ENCODE data around the gene NRXN2.

The NRXN2 gene

DNA sequence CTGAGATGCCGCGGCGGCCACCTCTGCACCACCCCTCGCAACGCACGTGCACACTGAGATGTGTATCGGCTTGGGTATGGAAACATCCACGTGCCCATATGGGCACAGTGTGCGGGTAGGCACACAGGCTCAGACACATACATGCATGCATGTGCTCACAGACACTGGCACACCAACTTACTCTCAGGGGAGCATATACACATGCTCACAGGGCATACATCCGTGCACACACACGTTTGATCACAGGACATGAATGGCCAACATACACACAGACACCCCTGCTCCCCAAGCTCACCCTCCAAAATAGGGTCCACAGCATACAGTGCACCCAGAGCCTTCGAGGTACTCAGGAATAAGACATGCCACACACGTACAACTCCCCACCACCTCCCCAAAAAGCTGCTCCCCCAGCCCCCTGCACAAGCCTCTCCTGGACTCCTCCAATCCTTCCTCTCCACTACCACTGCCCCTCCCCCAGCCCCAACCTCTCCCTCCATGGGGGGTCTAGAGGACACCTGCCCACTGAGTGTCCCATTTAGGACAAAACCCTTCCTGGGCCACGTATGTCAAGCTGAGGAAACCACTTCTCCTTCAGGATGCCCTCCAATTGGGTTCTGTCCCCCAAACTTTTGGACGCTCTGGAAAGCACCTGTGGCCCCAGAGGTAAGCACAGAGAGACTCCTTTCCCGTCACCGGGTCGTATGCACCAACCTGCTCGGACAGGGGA is 78.9 kb downstream of the NRXN2 start:
- no peak for DNase-seq

DNA sequence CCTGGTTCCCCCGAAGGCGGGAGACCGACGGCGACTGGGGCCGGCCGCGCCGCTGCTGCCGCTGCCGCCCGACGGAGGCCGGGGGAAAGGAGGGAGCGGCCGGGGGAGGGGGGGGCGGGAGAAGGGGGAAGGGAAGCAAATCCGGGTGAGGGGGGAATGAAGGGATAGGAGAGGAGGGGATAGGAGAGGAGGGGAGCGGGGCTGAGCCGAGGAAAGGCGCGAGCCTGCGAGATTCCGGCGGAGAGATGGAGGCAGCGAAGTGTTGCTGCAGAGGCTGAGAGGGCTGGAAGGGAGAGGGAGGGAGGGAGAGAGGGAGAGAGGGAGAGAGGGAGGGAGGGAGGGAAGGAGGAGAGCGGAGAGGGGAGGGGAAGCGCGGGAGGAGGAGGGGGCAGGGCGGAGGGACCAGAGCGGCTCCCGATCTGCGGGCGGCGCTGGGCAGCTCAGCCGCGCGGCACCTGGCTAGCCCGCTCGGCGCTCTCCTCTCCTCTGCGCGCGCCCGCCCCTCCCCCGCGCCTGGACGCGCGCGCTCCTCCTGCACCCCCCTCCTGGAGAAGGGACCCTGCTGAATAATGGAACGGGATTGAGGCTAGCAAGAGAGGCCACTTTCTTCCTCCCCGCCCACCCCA is 79.6 kb downstream of the NRXN2 start:
- no peak for DNase-seq

- DNase-seq = no peak
These were observed 80.1 kb downstream of the NRXN2 start for GRCh38 chr11:64642871-64643255.

DNA sequence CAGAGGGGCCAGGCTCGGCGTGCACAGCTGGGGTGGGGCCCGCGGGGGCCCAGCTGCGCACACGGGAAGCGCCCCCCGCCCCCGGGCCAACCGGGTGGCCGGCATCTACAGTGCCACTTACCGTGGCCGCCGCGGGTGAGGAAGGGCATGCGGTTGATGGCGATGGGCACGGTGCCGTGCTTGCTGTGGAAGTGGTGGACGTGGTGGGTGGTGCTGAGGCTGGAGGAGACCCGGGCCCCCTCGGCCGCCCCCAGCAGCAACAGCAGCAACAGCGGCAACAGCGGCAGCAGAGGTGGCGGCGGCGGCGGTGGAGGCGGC is 80.6 kb downstream of the NRXN2 start:
- DNase-seq = no peak

DNA sequence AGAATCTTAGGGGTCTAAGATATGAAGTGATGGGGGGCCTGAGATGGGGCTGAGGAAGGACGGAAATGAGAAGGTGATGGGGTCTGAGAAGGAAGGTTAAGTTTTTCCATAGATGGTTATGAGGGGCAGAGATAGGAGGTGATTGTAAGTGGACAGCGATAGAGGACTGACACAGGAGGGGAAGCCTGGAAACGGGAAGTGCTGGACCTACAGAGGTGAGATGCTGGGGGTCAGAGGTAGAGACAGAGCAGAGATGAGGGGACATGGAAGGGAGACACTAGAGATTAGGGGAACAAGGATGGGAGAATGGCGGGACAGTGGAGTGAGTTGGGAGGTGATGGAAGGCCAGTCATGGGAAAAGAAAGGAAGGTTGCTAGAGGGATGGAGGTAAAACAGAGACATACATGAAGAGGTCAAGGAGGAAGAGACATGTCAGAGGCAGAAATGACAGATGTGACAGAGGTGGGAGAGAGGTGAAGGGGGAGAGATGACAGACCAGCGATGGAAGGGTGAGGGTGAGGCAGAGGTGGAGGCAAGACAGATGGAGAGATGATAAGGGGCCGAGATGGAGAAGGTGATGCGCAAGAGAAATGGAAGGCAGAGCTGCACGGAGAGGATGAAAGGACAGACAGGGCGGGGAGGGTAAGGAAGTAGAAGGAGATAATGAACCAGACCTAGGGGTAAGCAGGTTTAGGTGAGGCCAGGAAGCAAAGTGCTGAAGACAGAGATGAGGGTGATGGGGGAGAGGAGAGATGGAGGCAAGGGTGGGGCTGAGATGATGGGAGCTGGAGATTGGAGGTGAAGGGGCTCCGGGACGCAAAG is 81.2 kb downstream of the NRXN2 start:
- DNase-seq = no peak

- DNase-seq = no peak
These were observed 83.1 kb downstream of the NRXN2 start for GRCh38 chr11:64639885-64640284.

DNA sequence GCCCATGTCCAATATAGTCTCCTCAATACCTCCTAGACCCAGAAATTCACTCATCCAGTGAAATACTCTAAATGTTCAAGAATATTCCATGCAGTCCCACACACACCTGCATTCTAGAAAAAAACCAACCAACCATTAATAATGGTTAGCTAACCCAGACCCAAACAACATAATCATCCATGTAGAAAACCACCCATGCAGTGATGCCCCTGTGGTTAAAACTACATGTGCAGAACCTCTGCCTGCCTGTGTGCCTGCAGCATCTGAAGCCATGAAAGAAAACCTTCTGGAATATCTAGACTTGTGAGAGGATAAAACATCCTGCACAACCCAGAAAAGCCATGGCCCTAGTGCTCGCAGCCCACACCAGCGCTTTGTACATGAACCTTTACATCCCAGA is 84.2 kb downstream of the NRXN2 start:
- no peak for DNase-seq

- DNase-seq = no peak
These were observed 84.9 kb downstream of the NRXN2 start for GRCh38 chr11:64638018-64638665.

DNA sequence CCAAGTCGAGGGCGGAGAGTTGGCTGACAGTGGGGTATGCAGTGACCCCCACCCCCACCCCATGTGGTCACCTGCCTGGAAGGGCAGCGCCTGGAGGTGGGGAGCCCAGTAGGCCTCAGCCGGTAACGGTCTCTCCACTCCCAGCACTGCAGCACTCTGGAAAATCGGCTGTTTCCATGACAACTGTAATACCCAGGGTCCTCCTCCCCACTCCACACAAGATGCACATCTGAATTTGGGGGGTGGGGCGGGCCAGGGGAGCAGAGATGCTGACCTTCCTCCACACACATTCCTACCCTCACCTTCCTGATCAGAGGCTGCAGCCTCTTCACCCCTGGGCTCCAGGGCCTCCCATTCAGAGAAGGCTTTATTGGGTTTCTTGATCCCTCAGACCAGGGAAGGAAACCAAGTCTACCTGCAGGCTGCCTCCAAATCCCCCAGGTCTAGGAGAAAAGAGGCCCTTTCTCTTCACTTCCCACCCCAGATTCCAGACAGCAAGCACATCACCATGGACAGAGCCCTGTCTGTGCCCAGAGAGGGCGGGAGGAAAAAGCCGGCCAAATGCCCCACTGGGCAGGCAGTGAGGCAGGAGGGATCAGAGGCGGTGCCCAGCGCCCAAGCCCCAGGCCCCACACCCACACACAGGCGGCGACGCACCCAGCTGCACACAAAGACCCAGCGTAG is 85.5 kb downstream of the NRXN2 start:
- no peak for DNase-seq

GRCh38 chr11:64633555-64634159 is 89.3 kb downstream of the NRXN2 start:
- DNase-seq = no peak

DNA sequence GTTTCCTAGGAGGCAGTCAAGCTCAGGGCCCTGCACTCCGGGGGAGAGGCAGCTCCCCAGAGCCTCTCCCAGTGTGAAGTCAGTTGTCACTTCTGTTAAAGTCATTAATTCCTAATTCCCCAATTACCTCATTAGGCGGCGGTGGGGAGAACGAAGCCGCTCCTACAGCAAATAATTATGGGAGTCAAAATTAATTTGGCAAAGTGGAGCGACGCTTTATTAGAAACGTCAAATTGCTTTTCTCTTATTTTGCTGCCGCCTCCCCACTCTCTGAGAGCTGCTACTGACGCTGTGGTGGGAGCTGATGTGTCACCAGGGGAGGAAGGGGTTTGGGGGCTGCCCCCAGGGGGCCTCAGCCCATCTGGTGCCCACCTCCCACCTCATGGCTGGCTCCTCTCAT is 90.3 kb downstream of the NRXN2 start:
- no peak for DNase-seq

DNA sequence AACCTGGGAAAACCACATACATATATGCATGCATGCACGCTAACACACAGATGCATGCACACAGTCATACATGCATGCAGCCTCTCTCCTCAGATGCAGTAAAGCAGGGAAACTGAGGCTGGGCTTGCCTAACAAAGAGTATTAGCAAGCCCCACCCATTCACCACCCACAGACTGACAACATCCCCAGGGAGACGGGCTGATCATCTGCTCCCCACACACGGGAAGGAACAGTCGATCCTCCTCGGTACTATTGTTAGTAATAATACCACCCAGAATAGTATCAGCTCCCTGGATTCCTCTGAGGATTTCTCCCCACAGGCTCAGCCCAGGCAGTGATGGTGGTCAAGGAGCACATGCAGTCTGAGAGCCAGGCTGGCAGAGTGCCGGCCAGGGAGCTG is 90.8 kb downstream of the NRXN2 start:
- no peak for DNase-seq

GRCh38 chr11:64631675-64632074 is 91.3 kb downstream of the NRXN2 start:
- DNase-seq = no peak

- DNase-seq = no peak
These were observed 93.0 kb downstream of the NRXN2 start for GRCh38 chr11:64629796-64630562.

GRCh38 chr11:64629103-64629502 is 93.9 kb downstream of the NRXN2 start:
- no peak for DNase-seq

- no peak for DNase-seq
These were observed 94.4 kb downstream of the NRXN2 start for GRCh38 chr11:64628596-64628995.

DNA sequence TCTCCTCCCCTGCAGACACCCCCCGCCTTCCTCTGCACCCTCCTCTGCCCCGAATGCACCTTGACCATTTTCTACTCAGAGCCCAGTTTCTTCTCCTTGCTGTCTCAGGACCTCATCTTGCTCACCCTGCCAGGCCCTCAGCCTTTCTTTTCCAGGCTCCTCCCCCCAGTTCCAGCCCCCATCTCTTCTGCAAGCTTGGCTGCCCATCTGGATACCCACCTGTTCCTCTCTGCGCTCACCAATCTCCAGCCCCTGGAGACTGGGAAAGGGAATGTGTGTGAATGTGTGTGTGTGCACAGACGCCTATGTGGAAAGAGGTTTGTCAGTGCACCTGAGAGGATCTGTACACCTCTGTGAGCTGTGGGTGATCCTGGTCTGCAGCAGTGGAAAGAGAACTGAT is 95.6 kb downstream of the NRXN2 start:
- no peak for DNase-seq

- DNase-seq = no peak
These were observed 96.4 kb downstream of the NRXN2 start for GRCh38 chr11:64626637-64627036.

DNA sequence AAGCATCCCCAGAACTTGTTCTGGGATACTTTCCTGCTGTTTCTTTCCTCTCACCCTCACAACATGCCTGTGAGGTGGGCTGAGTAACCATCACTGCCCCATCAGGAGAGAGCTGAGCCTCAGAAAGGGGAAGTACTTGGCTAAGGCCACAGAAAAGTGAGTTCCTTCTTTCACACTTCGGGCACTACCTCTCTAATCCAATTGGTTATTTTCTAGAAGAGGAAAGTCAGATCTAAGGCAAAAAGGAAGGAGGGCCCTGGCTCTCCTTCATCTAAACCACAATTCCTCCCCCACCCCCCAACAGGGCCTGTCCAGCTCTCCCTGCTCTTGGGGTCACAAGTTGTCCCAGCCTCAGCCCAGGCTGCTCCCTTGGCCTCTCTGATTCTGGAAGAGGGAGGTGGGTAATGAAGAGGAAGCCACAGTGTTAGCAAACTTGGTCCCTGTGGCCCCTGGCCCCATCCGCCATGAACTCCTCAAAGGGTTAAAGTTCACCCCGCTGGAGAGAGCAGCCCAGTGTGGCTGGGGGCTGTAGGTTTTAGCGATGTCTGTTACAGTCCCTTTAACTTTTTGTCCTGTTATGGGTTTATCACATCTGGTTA is 98.0 kb downstream of the NRXN2 start:
- no peak for DNase-seq

GRCh38 chr11:64622681-64623080 is 100.3 kb downstream of the NRXN2 start:
- DNase-seq = no peak

DNA sequence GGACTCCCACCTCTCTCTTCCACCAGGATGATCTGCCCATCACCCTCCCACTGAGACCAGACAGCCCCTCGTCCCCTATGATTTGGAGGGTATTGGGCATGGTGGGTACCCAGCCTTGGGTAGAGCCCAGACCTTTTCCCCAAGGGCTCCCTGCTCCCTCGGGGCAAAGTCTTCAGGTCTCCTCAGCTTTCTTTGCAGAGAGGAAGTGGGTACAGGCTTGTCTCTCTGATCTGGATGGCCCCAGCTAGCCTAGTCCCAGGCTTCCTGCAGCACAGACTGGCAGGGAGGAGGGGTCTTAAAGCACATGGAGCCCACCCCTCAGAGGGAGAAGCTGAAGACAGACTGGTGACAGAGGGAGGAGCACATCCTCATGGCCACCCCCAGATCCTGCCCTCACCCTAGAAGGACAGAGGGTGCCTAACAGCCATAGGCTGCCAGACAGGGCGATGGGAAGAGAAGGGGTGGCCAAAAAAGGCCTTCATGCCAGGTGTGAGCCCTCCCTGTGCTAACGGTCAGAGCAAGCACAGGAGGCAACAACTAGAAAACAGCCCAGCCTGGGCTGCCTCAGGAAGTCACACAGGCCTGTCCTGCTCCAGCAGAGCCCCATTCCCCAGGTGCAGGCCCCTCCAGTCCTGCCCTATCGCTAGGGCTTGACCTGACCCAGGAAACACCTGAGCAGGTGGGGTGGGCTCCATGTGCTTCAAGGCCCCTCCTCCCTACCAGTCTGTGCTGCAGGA is 101.5 kb downstream of the NRXN2 start:
- DNase-seq = no peak

All from NCI-H1436 treated with DMSO at 0.1 percent for 48 hours (cell line).